ENCODE results near the gene TRMT6.

Gene TRMT6

GRCh38 chr20:5971203-5971602 lies 20.9 kb upstream of the TRMT6 start:
- Mint-ChIP-seq H3K36me3 (peaks cover 98% of the 10 kb centered on the region), H3K4me1 (no peaks in the 10 kb centered on the region), H3K27ac (no peak overlapping the region), H3K4me3 (no peak overlapping the region), H3K9me3 (no peaks in the 10 kb centered on the region)
- DNase-seq (ENCODE audit: low spot score in 2 of 2), result no peak
- ATAC-seq, result no peak

- Mint-ChIP-seq H3K9me3 (no peaks in the 10 kb centered on the region), H3K36me3 (peaks cover 98% of the 10 kb centered on the region), H3K27ac (no peak overlapping the region), H3K4me1 (no peaks in the 10 kb centered on the region), H3K4me3 (no peak overlapping the region)
- no peak for ATAC-seq
- no peak for DNase-seq (ENCODE audit: low spot score in 2 of 2)
These were observed 20.0 kb upstream of the TRMT6 start for GRCh38 chr20:5970381-5970780.

- no peak for DNase-seq (ENCODE audit: low spot score in 2 of 2)
- no peaks in the 10 kb centered on the region for H3K4me1 Mint-ChIP-seq
- ATAC-seq, result no peak
- peaks cover 98% of the 10 kb centered on the region for H3K36me3 Mint-ChIP-seq
- no peaks in the 10 kb centered on the region for H3K9me3 Mint-ChIP-seq
- no peak overlapping the region for H3K27ac Mint-ChIP-seq
- no peak overlapping the region for H3K4me3 Mint-ChIP-seq
These were observed 19.6 kb upstream of the TRMT6 start for GRCh38 chr20:5969940-5970339.

- no peak overlapping the region for H3K4me3 Mint-ChIP-seq
- no peak overlapping the region for H3K27ac Mint-ChIP-seq
- DNase-seq (ENCODE audit: low spot score in 2 of 2) (no peak), ATAC-seq (no peak)
- peaks cover 98% of the 10 kb centered on the region for H3K36me3 Mint-ChIP-seq
- no peaks in the 10 kb centered on the region for H3K9me3 Mint-ChIP-seq
- H3K4me1 Mint-ChIP-seq, result no peaks in the 10 kb centered on the region
These were observed 19.1 kb upstream of the TRMT6 start for GRCh38 chr20:5969348-5969935.

- Mint-ChIP-seq H3K4me1 (no peaks in the 10 kb centered on the region), H3K36me3 (peaks cover 99% of the 10 kb centered on the region), H3K27ac (no peak overlapping the region), H3K4me3 (no peak overlapping the region), H3K9me3 (no peaks in the 10 kb centered on the region)
- DNase-seq (ENCODE audit: low spot score in 2 of 2) (no peak), ATAC-seq (no peak)
These were observed 18.1 kb upstream of the TRMT6 start for GRCh38 chr20:5968462-5968861.

GRCh38 chr20:5967469-5967868 lies 17.1 kb upstream of the TRMT6 start:
- Mint-ChIP-seq H3K36me3 (peaks cover 99% of the 10 kb centered on the region), H3K4me1 (no peaks in the 10 kb centered on the region), H3K4me3 (no peak overlapping the region), H3K9me3 (no peaks in the 10 kb centered on the region), H3K27ac (no peak overlapping the region)
- DNase-seq (ENCODE audit: low spot score in 2 of 2) (no peak), ATAC-seq (no peak)

- Mint-ChIP-seq H3K4me1 (peaks cover 49% of the 10 kb centered on the region), H3K27ac (peak overlapping the region; percentile 99), H3K36me3 (peaks cover 97% of the 10 kb centered on the region), H3K9me3 (no peaks in the 10 kb centered on the region), H3K4me3 (peak overlapping the region; percentile 96)
- DNase-seq (ENCODE audit: low spot score in 2 of 2) (no peak), ATAC-seq (no peak)
These were observed 426 bp downstream of the TRMT6 start for GRCh38 chr20:5949943-5950270.

GRCh38 chr20:5947276-5947675 lies 3.1 kb downstream of the TRMT6 start:
- H3K36me3 Mint-ChIP-seq, result peaks cover 97% of the 10 kb centered on the region
- H3K27ac Mint-ChIP-seq, result peak overlapping the region; percentile 99
- DNase-seq (ENCODE audit: low spot score in 2 of 2), result peak; percentile 50 to 87
- peaks cover 52% of the 10 kb centered on the region for H3K4me1 Mint-ChIP-seq
- no peaks in the 10 kb centered on the region for H3K9me3 Mint-ChIP-seq
- H3K4me3 Mint-ChIP-seq, result peak overlapping the region; percentile 96
- ATAC-seq, result peak; percentile 90

GRCh38 chr20:5945963-5946362 lies 4.4 kb downstream of the TRMT6 start:
- ATAC-seq (peak; percentile 2), DNase-seq (ENCODE audit: low spot score in 2 of 2) (peak in 1 of 2 donors; percentile 59)
- no peaks in the 10 kb centered on the region for H3K9me3 Mint-ChIP-seq
- H3K4me1 Mint-ChIP-seq, result peaks cover 52% of the 10 kb centered on the region
- H3K4me3 Mint-ChIP-seq, result no peak overlapping the region
- peaks cover 98% of the 10 kb centered on the region for H3K36me3 Mint-ChIP-seq
- H3K27ac Mint-ChIP-seq, result peak overlapping the region; percentile 99

- peaks cover 65% of the 10 kb centered on the region for H3K36me3 Mint-ChIP-seq
- peaks cover 5% of the 10 kb centered on the region for H3K4me1 Mint-ChIP-seq
- H3K4me3 Mint-ChIP-seq, result no peak overlapping the region
- ATAC-seq (no peak), DNase-seq (ENCODE audit: low spot score in 2 of 2) (no peak)
- no peak overlapping the region for H3K27ac Mint-ChIP-seq
- H3K9me3 Mint-ChIP-seq, result no peaks in the 10 kb centered on the region
These were observed 11.8 kb downstream of the TRMT6 start for GRCh38 chr20:5938456-5939029.

GRCh38 chr20:5936238-5936637 lies 14.1 kb downstream of the TRMT6 start:
- H3K9me3 Mint-ChIP-seq, result no peaks in the 10 kb centered on the region
- H3K4me1 Mint-ChIP-seq, result peaks cover 5% of the 10 kb centered on the region
- no peak overlapping the region for H3K4me3 Mint-ChIP-seq
- no peak overlapping the region for H3K27ac Mint-ChIP-seq
- no peak for ATAC-seq
- DNase-seq (ENCODE audit: low spot score in 2 of 2), result no peak
- H3K36me3 Mint-ChIP-seq, result peaks cover 42% of the 10 kb centered on the region

- peaks cover 5% of the 10 kb centered on the region for H3K4me1 Mint-ChIP-seq
- H3K27ac Mint-ChIP-seq, result no peak overlapping the region
- DNase-seq (ENCODE audit: low spot score in 2 of 2) (no peak), ATAC-seq (no peak)
- H3K4me3 Mint-ChIP-seq, result no peak overlapping the region
- peaks cover 34% of the 10 kb centered on the region for H3K36me3 Mint-ChIP-seq
- H3K9me3 Mint-ChIP-seq, result no peaks in the 10 kb centered on the region
These were observed 14.9 kb downstream of the TRMT6 start for GRCh38 chr20:5935384-5935783.

GRCh38 chr20:5933802-5934436 lies 16.4 kb downstream of the TRMT6 start:
- peaks cover 19% of the 10 kb centered on the region for H3K36me3 Mint-ChIP-seq
- ATAC-seq (peak; percentile 58), DNase-seq (ENCODE audit: low spot score in 2 of 2) (no peak)
- H3K27ac Mint-ChIP-seq, result no peak overlapping the region
- H3K4me1 Mint-ChIP-seq, result no peaks in the 10 kb centered on the region
- H3K9me3 Mint-ChIP-seq, result no peaks in the 10 kb centered on the region
- H3K4me3 Mint-ChIP-seq, result no peak overlapping the region

- no peak overlapping the region for H3K27ac Mint-ChIP-seq
- ATAC-seq, result no peak
These were observed 17.5 kb downstream of the TRMT6 start for GRCh38 chr20:5932796-5933195.

GRCh38 chr20:5931411-5931810 lies 18.9 kb downstream of the TRMT6 start:
- no peak for ATAC-seq
- no peaks in the 10 kb centered on the region for H3K36me3 Mint-ChIP-seq
- H3K9me3 Mint-ChIP-seq, result no peaks in the 10 kb centered on the region
- no peaks in the 10 kb centered on the region for H3K4me1 Mint-ChIP-seq
- no peak for DNase-seq (ENCODE audit: low spot score in 2 of 2)
- H3K27ac Mint-ChIP-seq, result no peak overlapping the region
- H3K4me3 Mint-ChIP-seq, result no peak overlapping the region

More at GRCh38 chr20:5932796-5933195, 17.5 kb downstream of the TRMT6 start:
- H3K9me3 Mint-ChIP-seq, result no peaks in the 10 kb centered on the region
- H3K4me1 Mint-ChIP-seq, result no peaks in the 10 kb centered on the region
- H3K4me3 Mint-ChIP-seq, result no peak overlapping the region
- no peak for DNase-seq (ENCODE audit: low spot score in 2 of 2)
- peaks cover 8% of the 10 kb centered on the region for H3K36me3 Mint-ChIP-seq
